ENCODE results near the gene GRIN1.

The GRIN1 gene

GRCh38 chr9:137138722-137139467 is at the start of gene GRIN1:
Gene GRIN1, plus strand, starts transcription at chr9:137139154. Its CDS starts 333 bp downstream, at chr9:137139487.
- DNase-seq: no peak

GRCh38 chr9:137089232-137089947 is 49.6 kb upstream of the GRIN1 start:
- DNase-seq: no peak

GRCh38 chr9:137095664-137096517 is 43.1 kb upstream of the GRIN1 start:
- DNase-seq: no peak

- no peak for DNase-seq
These were observed 42.0 kb upstream of the GRIN1 start for GRCh38 chr9:137096785-137097546.

- no peak for DNase-seq
These were observed 41.0 kb upstream of the GRIN1 start for GRCh38 chr9:137097761-137098462.

GRCh38 chr9:137099231-137099630 is 39.7 kb upstream of the GRIN1 start:
- no peak for DNase-seq

GRCh38 chr9:137103206-137103999 is 35.6 kb upstream of the GRIN1 start:
- no peak for DNase-seq

GRCh38 chr9:137105814-137106661 is 32.9 kb upstream of the GRIN1 start:
- DNase-seq: no peak

- DNase-seq: no peak
These were observed 32.2 kb upstream of the GRIN1 start for GRCh38 chr9:137106662-137107250.

DNA sequence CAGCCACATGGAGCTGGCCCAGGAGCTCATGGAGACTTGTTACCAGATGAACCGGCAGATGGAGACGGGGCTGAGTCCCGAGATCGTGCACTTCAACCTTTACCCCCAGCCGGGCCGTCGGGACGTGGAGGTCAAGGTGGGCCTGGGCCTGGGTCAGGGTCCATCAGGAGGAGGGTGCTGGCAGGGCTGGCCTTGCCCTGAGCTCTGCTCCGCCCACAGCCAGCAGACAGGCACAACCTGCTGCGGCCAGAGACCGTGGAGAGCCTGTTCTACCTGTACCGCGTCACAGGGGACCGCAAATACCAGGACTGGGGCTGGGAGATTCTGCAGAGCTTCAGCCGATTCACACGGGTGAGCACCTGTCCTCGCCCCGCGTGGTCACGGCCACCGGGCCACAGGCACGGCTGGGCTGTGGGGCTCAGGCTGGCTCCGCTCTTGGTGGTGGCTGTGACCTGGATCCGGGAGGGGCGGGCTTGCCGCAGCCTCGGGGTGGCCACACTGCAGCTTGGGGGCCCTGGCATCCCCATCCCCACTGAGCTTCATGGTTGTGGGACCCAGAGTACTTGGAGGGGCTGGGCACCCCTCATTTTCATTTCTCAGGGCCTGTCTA is 31.5 kb upstream of the GRIN1 start:
- DNase-seq: no peak

DNA sequence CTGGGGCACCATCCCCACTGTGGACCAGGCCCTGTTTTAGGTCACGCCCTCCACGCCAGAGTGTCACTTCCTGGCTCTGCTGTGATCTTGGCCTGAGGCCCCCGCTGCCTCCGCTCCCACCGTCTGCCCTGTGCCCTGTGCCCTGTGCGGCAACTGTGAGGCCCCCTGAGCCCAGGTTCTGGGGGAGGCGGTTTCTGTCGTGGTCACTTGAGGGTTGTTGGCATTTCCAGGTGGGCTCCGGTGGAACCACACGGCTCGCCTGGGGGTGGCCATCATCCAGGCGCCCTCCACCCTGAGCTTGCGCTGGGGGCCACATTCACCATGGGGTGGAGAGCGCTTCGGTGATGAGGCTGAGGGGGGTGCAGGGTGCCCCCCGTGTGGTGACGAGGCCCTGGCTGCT is 31.0 kb upstream of the GRIN1 start:
- no peak for DNase-seq

GRCh38 chr9:137108608-137109249 is 30.2 kb upstream of the GRIN1 start:
- DNase-seq: no peak

- DNase-seq: no peak
These were observed 29.5 kb upstream of the GRIN1 start for GRCh38 chr9:137109250-137110146.

- no peak for DNase-seq
These were observed 28.6 kb upstream of the GRIN1 start for GRCh38 chr9:137110147-137110910.

DNA sequence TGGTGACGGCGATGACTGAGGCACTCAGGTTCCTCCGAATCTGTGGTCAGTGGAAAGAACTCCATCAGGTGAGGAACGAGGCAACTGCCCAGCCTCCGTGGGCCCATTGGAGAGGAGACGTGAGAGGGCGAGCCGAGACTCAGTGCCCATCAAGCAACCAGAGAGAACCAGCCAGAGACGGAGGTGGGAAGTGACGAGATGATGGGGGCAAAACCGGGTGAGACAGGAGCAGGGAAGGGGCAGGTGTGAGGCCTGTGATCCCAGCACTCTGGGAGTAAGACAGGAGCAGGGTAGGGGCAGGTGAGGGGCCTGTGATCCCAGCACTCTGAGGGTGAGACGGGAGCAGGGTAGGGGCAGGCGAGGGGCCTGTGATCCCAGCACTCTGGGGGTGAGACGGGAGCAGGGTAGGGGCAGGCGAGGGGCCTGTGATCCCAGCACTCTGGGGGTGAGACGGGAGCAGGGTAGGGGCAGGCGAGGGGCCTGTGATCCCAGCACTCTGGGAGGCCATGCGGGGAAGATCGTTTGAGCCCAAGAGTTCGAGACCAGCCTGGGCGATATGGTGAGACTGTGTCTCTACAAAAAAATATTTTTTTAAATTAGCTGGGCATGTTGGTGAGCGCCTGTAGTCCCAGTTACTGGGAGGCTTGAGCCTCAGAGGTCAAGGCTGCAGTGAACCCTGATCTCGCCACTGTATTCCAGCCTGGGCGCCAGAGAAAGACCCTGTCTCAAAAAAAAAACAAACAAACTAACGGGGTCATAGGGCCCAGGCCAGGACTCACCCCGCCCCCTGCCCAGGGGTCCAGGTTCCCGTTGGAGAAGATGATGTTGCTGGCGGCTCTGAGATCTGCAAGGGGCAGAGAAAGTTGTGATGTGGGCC is 27.8 kb upstream of the GRIN1 start:
- DNase-seq: no peak
